ENCODE results near the gene PAQR8. TPM values are rescaled to one million over a fixed set of nuclear protein-coding genes. Genes with fewer than 3 reads are reported as not detected.

The PAQR8 gene
- total RNA-seq, 1 experiment from 2014 or later = 10.0 TPM

- DNase-seq (ENCODE audit: low read depth in 1 of 2, low spot score in 2 of 2) = no peak
- no peaks in the 10 kb centered on the region for H3K27me3 ChIP-seq (replicated peaks)
- H3K9me3 ChIP-seq (replicated peaks) = no peaks in the 10 kb centered on the region
- H3K36me3 ChIP-seq = no peaks in the 10 kb centered on the region
- no peak overlapping the region for H3K4me3 ChIP-seq
- H3K4me1 ChIP-seq (replicated peaks) = peaks cover 28% of the 10 kb centered on the region
- no peak overlapping the region for H3K27ac ChIP-seq
These were observed 32.3 kb downstream of the PAQR8 start for GRCh38 chr6:52394251-52394666.

DNA sequence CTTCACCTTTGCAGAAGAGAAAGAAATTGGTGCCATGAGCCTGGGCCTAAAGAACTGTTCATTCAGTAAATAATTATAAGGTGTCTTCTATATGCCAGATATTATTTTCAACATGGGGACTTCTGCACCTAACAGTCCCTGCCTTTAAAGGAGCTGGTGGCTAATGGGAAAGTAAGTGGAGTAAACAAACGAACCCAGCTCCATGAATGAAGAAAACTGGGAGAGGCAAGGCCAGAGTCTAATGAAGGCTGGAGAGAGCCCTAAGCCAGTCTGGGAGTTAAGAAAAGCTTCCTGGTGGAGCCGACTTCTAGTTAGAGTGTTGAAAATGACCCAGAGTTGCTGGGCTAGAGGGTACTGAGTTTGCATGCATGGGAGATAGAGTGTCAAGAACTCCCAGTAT is 34.0 kb downstream of the PAQR8 start:
- Histone ChIP-seq H3K9me3 (replicated peaks) (no peaks in the 10 kb centered on the region), H3K27me3 (replicated peaks) (no peaks in the 10 kb centered on the region), H3K4me1 (replicated peaks) (peaks cover 11% of the 10 kb centered on the region), H3K36me3 (no peaks in the 10 kb centered on the region), H3K4me3 (no peak overlapping the region), H3K27ac (no peak overlapping the region)
- no peak for DNase-seq (ENCODE audit: low read depth in 1 of 2, low spot score in 2 of 2)

DNA sequence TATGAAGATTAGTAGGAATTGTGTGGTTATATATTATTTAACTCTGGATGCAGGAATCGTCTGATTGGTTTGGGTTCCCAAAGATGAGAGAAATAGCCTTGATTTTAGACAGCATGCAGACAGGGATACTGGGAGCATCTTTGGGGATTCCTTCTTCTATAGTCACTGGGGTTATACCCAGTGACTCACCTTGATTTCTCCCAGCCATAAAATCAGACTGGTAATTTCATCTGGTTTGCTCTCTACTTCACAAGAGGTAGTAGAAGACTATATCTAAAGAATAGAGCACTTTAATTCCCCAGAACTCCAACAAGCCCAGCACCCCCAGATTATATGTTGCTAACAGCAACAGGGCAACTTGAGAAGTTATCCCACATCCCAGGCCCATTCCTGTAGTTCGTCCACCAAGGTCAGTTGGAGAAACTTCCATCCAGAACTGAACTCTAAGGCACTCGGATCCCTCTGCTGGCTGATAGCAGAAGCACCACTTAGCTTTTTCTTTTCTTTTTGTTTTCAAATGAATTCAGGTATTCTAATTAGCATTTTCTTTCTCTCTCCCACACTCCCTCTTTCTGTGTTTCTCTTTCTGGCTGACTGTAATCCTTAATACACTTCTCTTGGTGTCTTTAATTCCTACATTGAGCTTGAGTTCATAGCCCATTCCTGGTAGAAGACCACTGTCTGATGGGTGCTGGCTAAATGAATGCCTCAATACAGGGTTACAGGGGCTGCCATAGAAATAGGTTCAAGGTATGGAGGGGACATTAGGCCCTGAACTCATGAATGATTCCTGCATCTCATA is 37.8 kb downstream of the PAQR8 start:
- DNase-seq (ENCODE audit: low read depth in 1 of 2, low spot score in 2 of 2) = peak; percentile 53 to 62
- H3K27me3 ChIP-seq (replicated peaks) = no peaks in the 10 kb centered on the region
- H3K36me3 ChIP-seq = no peaks in the 10 kb centered on the region
- H3K4me1 ChIP-seq (replicated peaks) = peaks cover 3% of the 10 kb centered on the region; the same call in 1 of the 2 replicates
- H3K9me3 ChIP-seq (replicated peaks) = no peaks in the 10 kb centered on the region
- no peak overlapping the region for H3K4me3 ChIP-seq
- no peak overlapping the region for H3K27ac ChIP-seq

DNA sequence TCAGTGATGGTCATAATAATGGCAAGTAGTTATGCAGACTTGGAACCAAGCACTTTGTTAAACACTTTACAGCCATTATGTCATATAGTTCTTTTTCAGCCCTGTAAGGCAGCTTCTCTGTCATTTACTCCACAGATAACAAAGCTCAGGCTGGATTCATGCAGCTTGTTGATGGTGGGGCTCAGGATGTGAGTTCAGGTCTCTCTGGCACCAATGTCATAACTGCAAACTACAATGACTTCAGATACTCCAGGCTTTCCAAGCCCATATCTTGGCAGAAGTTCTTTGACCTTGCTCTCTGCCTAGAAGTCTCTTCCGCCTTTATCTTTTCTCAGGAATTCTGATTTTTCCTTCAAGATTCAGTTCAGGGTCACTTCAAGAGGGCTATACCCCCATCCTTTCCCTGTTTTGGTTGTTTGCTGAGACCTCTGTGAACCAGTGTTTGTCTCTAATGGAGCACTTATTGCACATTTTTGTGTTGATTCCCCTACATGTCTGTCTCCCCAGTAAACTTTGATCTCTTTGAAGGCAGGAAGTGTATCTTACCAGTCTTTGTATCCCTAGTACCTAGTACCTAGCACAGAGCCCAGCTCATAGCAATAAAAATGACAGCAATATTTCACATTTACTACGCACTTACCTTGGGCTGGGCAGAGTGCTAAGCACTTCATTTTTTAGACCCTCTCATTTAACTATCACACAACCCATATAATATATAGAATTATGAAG is 38.5 kb downstream of the PAQR8 start:
- no peak overlapping the region for H3K4me3 ChIP-seq
- H3K27ac ChIP-seq = no peak overlapping the region
- H3K36me3 ChIP-seq = no peaks in the 10 kb centered on the region
- no peaks in the 10 kb centered on the region for H3K9me3 ChIP-seq (replicated peaks)
- no peak for DNase-seq (ENCODE audit: low read depth in 1 of 2, low spot score in 2 of 2)
- peaks cover 3% of the 10 kb centered on the region; the same call in 1 of the 2 replicates for H3K4me1 ChIP-seq (replicated peaks)
- no peaks in the 10 kb centered on the region for H3K27me3 ChIP-seq (replicated peaks)

GRCh38 chr6:52403086-52403485 is 41.1 kb downstream of the PAQR8 start:
- no peak for DNase-seq (ENCODE audit: low read depth in 1 of 2, low spot score in 2 of 2)
- H3K9me3 ChIP-seq (replicated peaks) = no peaks in the 10 kb centered on the region
- H3K4me3 ChIP-seq = no peak overlapping the region

GRCh38 chr6:52403627-52404026 is 41.7 kb downstream of the PAQR8 start:
- Histone ChIP-seq H3K9me3 (replicated peaks) (no peaks in the 10 kb centered on the region), H3K4me1 (replicated peaks) (no peaks in the 10 kb centered on the region; the same call in 1 of the 2 replicates), H3K36me3 (no peaks in the 10 kb centered on the region), H3K4me3 (no peak overlapping the region), H3K27me3 (replicated peaks) (no peaks in the 10 kb centered on the region), H3K27ac (no peak overlapping the region)
- no peak for DNase-seq (ENCODE audit: low read depth in 1 of 2, low spot score in 2 of 2)

More at GRCh38 chr6:52403086-52403485, 41.1 kb downstream of the PAQR8 start:
- Histone ChIP-seq H3K27ac (no peak overlapping the region), H3K4me1 (replicated peaks) (no peaks in the 10 kb centered on the region; the same call in 1 of the 2 replicates), H3K27me3 (replicated peaks) (no peaks in the 10 kb centered on the region), H3K36me3 (no peaks in the 10 kb centered on the region)

- no peak overlapping the region for H3K27ac ChIP-seq
- no peaks in the 10 kb centered on the region for H3K36me3 ChIP-seq
- no peak for DNase-seq (ENCODE audit: low read depth in 1 of 2, low spot score in 2 of 2)
These were observed 43.3 kb downstream of the PAQR8 start for GRCh38 chr6:52405243-52405642.

GRCh38 chr6:52407467-52407866 is 45.5 kb downstream of the PAQR8 start:
- H3K4me3 ChIP-seq = no peak overlapping the region

More at GRCh38 chr6:52405243-52405642, 43.3 kb downstream of the PAQR8 start:
- no peaks in the 10 kb centered on the region for H3K9me3 ChIP-seq (replicated peaks)
- no peaks in the 10 kb centered on the region for H3K4me1 ChIP-seq (replicated peaks)
- H3K4me3 ChIP-seq = no peak overlapping the region
- H3K27me3 ChIP-seq (replicated peaks) = no peaks in the 10 kb centered on the region

DNA sequence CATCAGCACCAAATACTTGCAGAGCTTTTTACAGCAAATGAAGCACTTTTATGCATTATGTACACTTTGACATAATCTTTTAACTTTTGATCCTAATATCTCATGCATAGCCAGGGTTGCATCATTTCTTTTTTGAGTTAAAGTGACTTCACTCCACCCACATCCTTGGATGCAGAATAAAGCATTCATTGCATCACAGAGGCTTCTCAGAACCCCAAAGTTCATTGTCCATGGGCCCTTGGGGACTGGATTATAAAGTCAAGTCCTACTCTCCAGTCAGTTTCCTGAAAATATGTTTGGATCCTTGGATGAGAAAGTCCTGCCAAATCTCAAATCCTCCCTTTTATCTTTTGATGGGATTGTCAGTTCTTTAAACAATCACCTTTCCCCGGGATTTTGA is 47.5 kb downstream of the PAQR8 start:
- Histone ChIP-seq H3K27me3 (replicated peaks) (no peaks in the 10 kb centered on the region), H3K36me3 (no peaks in the 10 kb centered on the region), H3K27ac (no peak overlapping the region), H3K4me3 (no peak overlapping the region), H3K9me3 (replicated peaks) (no peaks in the 10 kb centered on the region), H3K4me1 (replicated peaks) (no peaks in the 10 kb centered on the region)
- DNase-seq (ENCODE audit: low read depth in 1 of 2, low spot score in 2 of 2) = no peak

More at GRCh38 chr6:52407467-52407866, 45.5 kb downstream of the PAQR8 start:
- Histone ChIP-seq H3K4me1 (replicated peaks) (no peaks in the 10 kb centered on the region), H3K27me3 (replicated peaks) (no peaks in the 10 kb centered on the region), H3K9me3 (replicated peaks) (no peaks in the 10 kb centered on the region), H3K27ac (no peak overlapping the region), H3K36me3 (no peaks in the 10 kb centered on the region)
- DNase-seq (ENCODE audit: low read depth in 1 of 2, low spot score in 2 of 2) = peak in 1 of 2 experiments; percentile 47

DNA sequence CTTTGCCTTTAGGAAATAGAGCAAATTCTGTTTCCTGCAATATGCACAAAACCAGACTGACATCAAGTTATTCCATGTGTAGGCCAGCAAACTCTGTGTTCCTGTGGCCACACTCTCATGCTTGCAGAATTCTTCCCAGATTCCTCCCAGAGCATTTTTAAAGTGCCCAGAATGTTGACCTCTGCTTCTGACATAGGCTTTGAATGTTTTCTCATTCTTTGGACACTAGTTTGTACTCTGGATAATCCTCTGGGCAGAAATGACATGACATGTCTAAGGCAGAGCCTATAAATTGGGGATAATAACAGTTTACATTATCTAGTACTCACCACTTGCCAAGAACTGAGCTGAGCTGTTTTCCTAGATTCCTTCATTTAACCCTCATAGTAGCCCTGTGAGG is 49.0 kb downstream of the PAQR8 start:
- no peak for DNase-seq (ENCODE audit: low read depth in 1 of 2, low spot score in 2 of 2)
- H3K27ac ChIP-seq = no peak overlapping the region
- H3K4me3 ChIP-seq = no peak overlapping the region
- H3K9me3 ChIP-seq (replicated peaks) = no peaks in the 10 kb centered on the region
- H3K27me3 ChIP-seq (replicated peaks) = no peaks in the 10 kb centered on the region
- no peaks in the 10 kb centered on the region for H3K36me3 ChIP-seq
- H3K4me1 ChIP-seq (replicated peaks) = peaks cover 5% of the 10 kb centered on the region

DNA sequence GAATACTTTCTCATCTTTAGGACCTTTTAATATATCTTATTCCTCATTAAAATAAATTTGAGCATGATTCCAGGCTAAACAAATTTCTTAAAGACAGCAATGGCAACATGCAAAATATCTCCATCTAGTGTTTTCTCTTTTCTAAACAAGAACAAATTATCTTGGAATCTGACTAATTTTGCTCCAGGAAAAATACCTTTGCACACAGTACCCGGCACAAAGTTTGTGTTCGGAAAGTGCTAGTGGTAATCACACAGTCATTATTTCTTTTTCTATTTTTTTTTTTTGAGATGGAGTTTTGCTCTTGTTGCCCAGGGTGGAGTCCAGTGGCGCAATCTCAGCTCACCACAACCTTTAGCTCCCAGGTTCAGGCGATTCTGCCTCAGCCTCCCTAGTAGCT is 50.0 kb downstream of the PAQR8 start:
- no peak for DNase-seq (ENCODE audit: low read depth in 1 of 2, low spot score in 2 of 2)
- Histone ChIP-seq H3K36me3 (no peaks in the 10 kb centered on the region), H3K9me3 (replicated peaks) (no peaks in the 10 kb centered on the region)

GRCh38 chr6:52415333-52415732 is 53.4 kb downstream of the PAQR8 start:
- Histone ChIP-seq H3K36me3 (no peaks in the 10 kb centered on the region), H3K9me3 (replicated peaks) (no peaks in the 10 kb centered on the region), H3K27me3 (replicated peaks) (no peaks in the 10 kb centered on the region), H3K27ac (no peak overlapping the region), H3K4me1 (replicated peaks) (peaks cover 36% of the 10 kb centered on the region), H3K4me3 (no peak overlapping the region)
- DNase-seq (ENCODE audit: low read depth in 1 of 2, low spot score in 2 of 2) = no peak

More for the DNA sequence above, 50.0 kb downstream of the PAQR8 start:
- Histone ChIP-seq H3K27ac (no peak overlapping the region), H3K4me1 (replicated peaks) (peaks cover 14% of the 10 kb centered on the region), H3K27me3 (replicated peaks) (no peaks in the 10 kb centered on the region), H3K4me3 (no peak overlapping the region)

DNA sequence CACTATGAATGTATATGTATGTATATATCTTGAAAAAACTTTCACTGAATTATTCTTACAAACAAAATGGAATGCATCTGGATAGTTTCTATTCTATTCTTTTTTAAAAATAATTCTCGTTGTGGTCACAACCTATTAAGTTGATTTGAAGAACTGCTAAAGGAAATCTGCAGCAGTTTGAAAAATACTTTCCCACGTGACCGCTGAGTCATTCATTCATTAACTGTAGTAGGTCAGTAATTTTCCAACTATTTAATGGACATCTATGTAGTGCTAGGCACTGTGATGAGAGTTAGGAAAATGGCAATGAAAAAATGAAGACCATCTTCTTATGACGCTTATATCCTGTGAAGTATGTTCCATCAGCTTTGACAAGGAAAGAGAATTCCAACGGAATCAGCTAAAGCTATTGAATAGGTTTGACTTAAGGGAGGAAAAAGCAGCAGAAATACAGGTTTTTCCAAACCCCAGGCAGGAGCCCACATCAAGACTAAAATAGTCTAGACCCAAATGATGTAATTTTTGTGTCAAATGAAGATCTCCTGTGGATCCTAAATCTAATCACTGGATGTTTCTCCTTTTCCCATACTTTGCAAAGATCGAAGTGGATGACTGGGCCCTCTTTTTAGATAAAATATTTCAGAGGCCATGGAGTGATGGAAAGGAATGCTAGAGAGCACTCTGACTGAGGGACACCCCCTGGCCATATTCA is 54.1 kb downstream of the PAQR8 start:
- DNase-seq (ENCODE audit: low read depth in 1 of 2, low spot score in 2 of 2) = peak in 1 of 2 experiments; percentile 23
- peaks cover 43% of the 10 kb centered on the region for H3K4me1 ChIP-seq (replicated peaks)
- H3K36me3 ChIP-seq = no peaks in the 10 kb centered on the region

More for the DNA sequence above, 54.1 kb downstream of the PAQR8 start:
- Histone ChIP-seq H3K4me3 (no peak overlapping the region), H3K9me3 (replicated peaks) (no peaks in the 10 kb centered on the region), H3K27me3 (replicated peaks) (no peaks in the 10 kb centered on the region), H3K27ac (no peak overlapping the region)
